GM21737 (cell line): ENCODE measurements around the gene TTC27.
"Not testable (repeated sequence)": the region's sequence is repeated elsewhere in the genome, so short reads cannot be mapped to it uniquely, and the experiment has no call there.

ENCODE experiments used
- ATAC-seq: cut with Tn5 transposase; IDR thresholded peaks from one replicate; pipeline ENCODE4 v1.9.1; 2021; ENCODE audit warnings: mild to moderate bottlenecking, moderate library complexity; ENCODE audit not compliant: unreplicated experiment

TTC27 gene

GRCh38 chr2:32752205-32752604 lies 124.4 kb downstream of the TTC27 start:
- ATAC-seq, result no peak

GRCh38 chr2:32752952-32753351 lies 125.1 kb downstream of the TTC27 start:
- ATAC-seq, result no peak

- not testable (repeated sequence) for ATAC-seq
These were observed 126.8 kb downstream of the TTC27 start for GRCh38 chr2:32754676-32755075.

- no peak for ATAC-seq
These were observed 127.8 kb downstream of the TTC27 start for GRCh38 chr2:32755666-32756065.

GRCh38 chr2:32756074-32756727 lies 128.4 kb downstream of the TTC27 start:
- no peak for ATAC-seq

- ATAC-seq, result no peak
These were observed 130.4 kb downstream of the TTC27 start for GRCh38 chr2:32758232-32758631.

GRCh38 chr2:32760628-32761027 lies 132.8 kb downstream of the TTC27 start:
- no peak for ATAC-seq

GRCh38 chr2:32768387-32769174 lies 140.7 kb downstream of the TTC27 start:
- no peak for ATAC-seq

GRCh38 chr2:32770360-32770759 lies 142.5 kb downstream of the TTC27 start:
- no peak for ATAC-seq

GRCh38 chr2:32772638-32773447 lies 145.0 kb downstream of the TTC27 start:
- no peak for ATAC-seq

GRCh38 chr2:32773448-32773808 lies 145.6 kb downstream of the TTC27 start:
- no peak for ATAC-seq

GRCh38 chr2:32775954-32776353 lies 148.1 kb downstream of the TTC27 start:
- ATAC-seq, result no peak

GRCh38 chr2:32777714-32778113 lies 149.9 kb downstream of the TTC27 start:
- no peak for ATAC-seq

- ATAC-seq, result no peak
These were observed 153.1 kb downstream of the TTC27 start for GRCh38 chr2:32780961-32781360.

- no peak for ATAC-seq
These were observed 155.6 kb downstream of the TTC27 start for GRCh38 chr2:32783469-32783868.

- ATAC-seq, result no peak
These were observed 156.1 kb downstream of the TTC27 start for GRCh38 chr2:32783933-32784332.

- no peak for ATAC-seq
These were observed 159.4 kb downstream of the TTC27 start for GRCh38 chr2:32787207-32787606.

- no peak for ATAC-seq
These were observed 160.3 kb downstream of the TTC27 start for GRCh38 chr2:32788114-32788513.

GRCh38 chr2:32792416-32792815 lies 164.6 kb downstream of the TTC27 start:
- no peak for ATAC-seq

- no peak for ATAC-seq
These were observed 171.0 kb downstream of the TTC27 start for GRCh38 chr2:32798829-32799228.

GRCh38 chr2:32801741-32802140 lies 173.9 kb downstream of the TTC27 start:
- no peak for ATAC-seq

GRCh38 chr2:32802877-32803276 lies 175.0 kb downstream of the TTC27 start:
- ATAC-seq, result no peak
